HepG2 (cell line): ENCODE measurements around the gene ITGAE. TPM values are rescaled to one million over a fixed set of nuclear protein-coding genes. Genes with fewer than 3 reads are reported as not detected.

Source experiments
- ATAC-seq: fragments of 200-7000 bp; cut with Tn5 transposase; 3 replicates; pipeline ENCODE4 v1.9.1; 2020; ENCODE audit warnings: mild to moderate bottlenecking, moderate library complexity
- BruUV-seq: library from RNA; stranded (reverse); fragments of 400-500 nt; replicated peaks from 2 replicates; lab custom pipeline; 2021; lab: Mats Ljungman, UMichigan
- CTCF ChIA-PET: fragments of 300-600 bp; formaldehyde crosslinking; extraction: SDS; loops from one replicate; lab custom pipeline; 2021; ENCODE audit warnings: low total read pairs, inconsistent platforms, low intra/inter-chr PET ratio; lab: Yijun Ruan, JAX
- POLR2A ChIA-PET: fragments of 350-600 bp; sonication (Branson Sonifier 250); formaldehyde crosslinking; loops from one replicate; lab custom pipeline; 2020; ENCODE audit warnings: antibody characterized with exemption, inconsistent platforms; lab: Yijun Ruan, JAX
- DNase-seq: peaks from one replicate; pipeline ENCODE4 v3.0.0-alpha.2; 2015; ENCODE audit warnings: low spot score
- FAIRE-seq: peaks from 3 replicates; lab custom pipeline; 2011; peaks lifted over from hg19 to GRCh38; lab: Jason Lieb, UNC
- H2AFZ ChIP-seq: one replicate; pipeline ENCODE4 v1.6.1; 2011; ENCODE audit warnings: low read length, inconsistent platforms
- H3K27ac ChIP-seq: fragments of 300-600 bp; 3 replicates; pipeline ENCODE4 v1.8.0; 2011; ENCODE audit warnings: mixed run types, mild to moderate bottlenecking, mixed read lengths, low read length, inconsistent platforms; ENCODE audit not compliant: insufficient read depth; ENCODE audit errors: extremely low read length
- H3K27me3 ChIP-seq, 2 experiments: fragments of 200-600 bp in 1 of 2; 2 replicates in 1 of 2; 3 replicates in 1 of 2; pipeline versions ENCODE4 v1.6.0 to v1.8.0; 2011; ENCODE audit warnings: low read length in 2 of 2, mild to moderate bottlenecking in 2 of 2, moderate library complexity in 2 of 2, inconsistent platforms in 1 of 2; ENCODE audit not compliant: insufficient read depth in 2 of 2, control insufficient read depth in 1 of 2
- H3K36me3 ChIP-seq, 2 experiments: fragments of 200-600 bp in 1 of 2; replicated peaks in 1 of 2; 2 replicates in 1 of 2; 3 replicates in 1 of 2; pipeline versions ENCODE4 v1.5.1 to v1.8.0; 2011; ENCODE audit warnings: low read length in 2 of 2, inconsistent platforms in 1 of 2; ENCODE audit not compliant: insufficient read depth in 2 of 2, control insufficient read depth in 1 of 2
- H3K4me1 ChIP-seq: 2 replicates; pipeline ENCODE4 v1.5.1; 2012; ENCODE audit warnings: low read length, inconsistent platforms; ENCODE audit not compliant: insufficient read depth
- H3K4me2 ChIP-seq: 2 replicates; pipeline ENCODE4 v1.6.0; 2011; ENCODE audit warnings: low read depth, low read length, inconsistent platforms
- H3K4me3 ChIP-seq, 3 experiments: fragments of 200-600 bp in 1 of 3; sonication (generic), shearing (Covaris generic) in 1 of 3; replicated peaks in 1 of 3; 2 replicates each; pipeline ENCODE4 v1.5.1; 2011 to 2016; ENCODE audit warnings: low read length in 3 of 3, inconsistent platforms in 2 of 3, low read depth in 2 of 3, mild to moderate bottlenecking in 2 of 3, control low read depth in 1 of 3, mixed read lengths in 1 of 3; ENCODE audit not compliant: insufficient read depth in 1 of 3
- H3K79me2 ChIP-seq: one replicate; pipeline ENCODE4 v1.6.1; 2011; ENCODE audit warnings: low read length, inconsistent platforms; ENCODE audit not compliant: insufficient read depth
- H3K9ac ChIP-seq: 2 replicates; pipeline ENCODE4 v1.6.0; 2011; ENCODE audit warnings: mild to moderate bottlenecking, low read depth, low read length, inconsistent platforms; ENCODE audit not compliant: insufficient read depth
- H3K9me3 ChIP-seq: 2 replicates; pipeline ENCODE4 v1.5.1; 2012; ENCODE audit warnings: mild to moderate bottlenecking, low read length
- H4K20me1 ChIP-seq: 2 replicates; pipeline ENCODE4 v1.6.0; 2011; ENCODE audit warnings: inconsistent platforms, mild to moderate bottlenecking, low read length, moderate library complexity; ENCODE audit not compliant: insufficient read depth
- E2F1 ChIP-seq: sonication (generic); formaldehyde crosslinking; IDR thresholded peaks from 2 replicates; pipeline ENCODE4 v1.5.0; 2020; ENCODE audit warnings: missing genetic modification reagents
- HNRNPL ChIP-seq: fragments of 200-400 bp; formaldehyde crosslinking; IDR thresholded peaks from 2 replicates; pipeline ENCODE4 v1.6.1; 2017; ENCODE audit warnings: mild to moderate bottlenecking, low read depth, low read length
- POLR2AphosphoS2 ChIP-seq: IDR thresholded peaks from 2 replicates; pipeline ENCODE4 v1.6.1; 2011; ENCODE audit warnings: low read depth, low read length, improper control_type of control experiment
- STAT5B ChIP-seq: sonication (generic); formaldehyde crosslinking; IDR thresholded peaks from 2 replicates; pipeline ENCODE4 v1.4.0; 2020; ENCODE audit warnings: missing genetic modification reagents
- ZNF274 ChIP-seq: sonication (generic); formaldehyde crosslinking; IDR thresholded peaks from 2 replicates; pipeline ENCODE4 v1.5.1; 2020; ENCODE audit warnings: mild to moderate bottlenecking, missing genetic modification reagents
- ZNF503 ChIP-seq: sonication (generic); formaldehyde crosslinking; IDR thresholded peaks from 2 replicates; pipeline ENCODE4 v1.4.0; 2020; ENCODE audit warnings: missing genetic modification reagents
- ZNF510 ChIP-seq: sonication (generic); formaldehyde crosslinking; IDR thresholded peaks from 2 replicates; pipeline ENCODE4 v1.4.0; 2020; ENCODE audit warnings: low read depth, mild to moderate bottlenecking, missing genetic modification reagents
- whole genome bisulfite sequencing: methylation state at CpG from one replicate; pipeline ENCODE4 v1.1.6; 2017; ENCODE audit warnings: low lambda C conversion rate; 5-methylcytosine and 5-hydroxymethylcytosine counted together
- in situ Hi-C: cut with HindIII; loops from 2 replicates; pipeline ENCODE4 v1.10.0; 2017; ENCODE audit warnings: low pct_unique_long_range_greater_than_20kb; ENCODE audit not compliant: extremely low pct_ligation_motif_present
- intact Hi-C: fragments of 100-400 bp; cut with micrococcal nuclease; formaldehyde crosslinking; loops from one replicate; pipeline ENCODE4 v1.10.0; 2022; ENCODE audit not compliant: unreplicated experiment
- polyA plus RNA-seq, 8 experiments: library from polyadenylated mRNA; depleted of rRNA in 3 of 8; stranded (reverse) in 7 of 8; unstranded in 1 of 8; fragments of >200 nt; fragmentation: Illumina TruSeq in 4 of 8; extraction: Trizol in 4 of 8; gene quantifications; 2 replicates each; pipeline versions ENCODE4 v1.2.1 to v1.2.3, GENCODE V29; 2011 to 2016; ENCODE audit warnings: low read depth in 4 of 8, missing spikeins in 1 of 8, mixed read lengths in 1 of 8; ENCODE audit not compliant: insufficient read depth in 1 of 8
- total RNA-seq, 5 experiments: library from RNA; depleted of rRNA; stranded (reverse); fragments of >200 nt; fragmentation: Illumina TruSeq; extraction: Trizol; gene quantifications; 2 replicates each; pipeline ENCODE4 v1.2.3, GENCODE V29; 2016; ENCODE audit warnings: low read depth in 1 of 5

The ITGAE gene
- total and polyA plus RNA-seq, 2 of the 13 experiments (the other 11 are each of a cell fraction or from before 2014, with no cell fraction given) = 42.3 to 49.0 TPM

GRCh38 chr17:3685174-3685573 lies 115.8 kb downstream of the ITGAE start:
- no peak overlapping the region for H3K4me3 ChIP-seq
- no peak for FAIRE-seq
- no peak for DNase-seq
- peaks cover 2 to 7% of the 10 kb centered on the region in 2 experiments; a peak in 4 of 5 replicates for H3K27me3 ChIP-seq
- TF ChIP-seq ZNF274 (CRISPR knock-in tag) = no peak
- TF ChIP-seq ZNF510 = no peak
- no peak for TF ChIP-seq HNRNPL
- no peak for TF ChIP-seq E2F1 (CRISPR knock-in tag)
- TF ChIP-seq STAT5B (CRISPR knock-in tag) = no peak
- no peak for TF ChIP-seq POLR2AphosphoS2
- no peak for TF ChIP-seq ZNF503
- TF ChIP-seq, all 625 proteins: peak for 0
- no peaks in the 10 kb centered on the region for H3K4me1 ChIP-seq
- no peak overlapping the region for H3K4me2 ChIP-seq
- no peaks in the 10 kb centered on the region for H3K79me2 ChIP-seq
- no peak overlapping the region for H2AFZ ChIP-seq
- in situ Hi-C loops = no loop called here
- intact Hi-C loops = no loop called here
- H3K9ac ChIP-seq = no peak overlapping the region
- ChIA-PET POLR2A (no interaction called here), CTCF (no interaction called here)
- H3K36me3 ChIP-seq = no peaks in the 10 kb centered on the region
- no peaks in the 10 kb centered on the region for H3K9me3 ChIP-seq
- ATAC-seq = no peak
- no TSS peak for BruUV-seq
- no peaks in the 10 kb centered on the region for H4K20me1 ChIP-seq
- H3K27ac ChIP-seq = no peak overlapping the region
- 87% methylated on average over 5 of the region's 13 CpGs for WGBS
